Activated B cell treated with CpG ODN at 0.5 μM for 24 hours (primary cell): ENCODE data around the gene SIRT3. TPM values are rescaled to one million over a fixed set of nuclear protein-coding genes. Genes with fewer than 3 reads are reported as not detected.
"Not testable (repeated sequence)": the region's sequence is repeated elsewhere in the genome, so short reads cannot be mapped to it uniquely, and the experiment has no call there.

ENCODE experiments used
- ATAC-seq: fragments of 200-7000 bp; cut with Tn5 transposase; one replicate; pipeline ENCODE4 v1.10.0; 2021; ENCODE audit warnings: low read depth, mild to moderate bottlenecking, moderate library complexity
- CTCF ChIA-PET: fragments of 350-600 bp; sonication (Branson Sonifier 250); formaldehyde crosslinking; loops from one replicate; lab custom pipeline; 2021; ENCODE audit warnings: antibody characterized with exemption; lab: Charles Lee
- POLR2A ChIA-PET: fragments of 350-600 bp; sonication (Branson Sonifier 250); formaldehyde crosslinking; loops from one replicate; lab custom pipeline; 2021; ENCODE audit warnings: antibody characterized with exemption; lab: Charles Lee
- DNase-seq: peaks from one replicate; pipeline ENCODE4 v3.0.0; 2022
- H3K27ac Mint-ChIP-seq: one replicate; pipeline ENCODE4 v1.8.0; 2020; ENCODE audit warnings: mixed read lengths
- H3K27me3 Mint-ChIP-seq: one replicate; pipeline ENCODE4 v1.8.0; 2021; ENCODE audit warnings: mixed read lengths
- H3K36me3 Mint-ChIP-seq: one replicate; pipeline ENCODE4 v1.8.0; 2021; ENCODE audit warnings: low read depth, mixed read lengths
- H3K4me1 Mint-ChIP-seq: one replicate; pipeline ENCODE4 v1.8.0; 2021; ENCODE audit warnings: mixed read lengths
- H3K4me3 Mint-ChIP-seq: one replicate; pipeline ENCODE4 v1.8.0; 2020; ENCODE audit warnings: mild to moderate bottlenecking, mixed read lengths
- H3K9me3 Mint-ChIP-seq: one replicate; pipeline ENCODE4 v1.8.0; 2020; ENCODE audit warnings: mixed read lengths
- intact Hi-C: fragments of 100-400 bp; cut with micrococcal nuclease; formaldehyde crosslinking; loops from one replicate; pipeline ENCODE4 v1.15.1; 2024
- total RNA-seq: library from RNA; stranded (reverse); gene quantifications from 2 replicates; pipeline ENCODE4 v1.2.3, GENCODE V29; 2022
- TF ChIP-seq, protein P1 (sequence below): fragments of 200-600 bp; IDR thresholded peaks from one replicate; pipeline ENCODE4 v1.8.0; 2022; ENCODE audit warnings: antibody characterized with exemption, mild to moderate bottlenecking

Gene SIRT3
- total RNA-seq, 1 donor from 2014 or later, result 21.8 TPM

- POLR2A ChIA-PET, result interaction anchor here (1.0 to 4.2 kb wide), 13 partner anchors 12 to 237 kb away, joined by 3 to 74 read pairs (median 31); partner anchors contain the start of genes BET1L, IFITM2, PGGHG and PSMD13
These were observed 33.2 kb upstream of the SIRT3 start for GRCh38 chr11:269146-269890.

DNA sequence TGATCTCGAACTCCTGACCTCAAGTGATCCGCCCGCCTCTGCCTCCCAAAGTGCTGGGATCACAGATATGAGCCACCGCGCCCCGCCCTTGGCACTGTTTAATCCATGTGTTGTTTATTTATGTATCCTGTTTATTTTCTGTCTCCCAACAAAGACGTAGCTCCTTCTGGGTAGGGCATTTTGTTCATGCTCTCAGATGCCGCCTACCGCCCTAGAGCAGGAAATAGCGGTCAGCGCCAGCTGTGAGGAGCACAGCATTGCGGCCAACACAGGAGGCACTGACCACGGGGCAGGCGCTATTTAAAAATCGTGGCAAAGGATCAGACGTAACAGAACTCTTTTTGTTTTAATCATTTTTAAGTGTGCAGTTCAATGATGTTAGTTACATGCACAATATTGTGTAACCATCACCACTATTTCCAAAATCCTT lies 32.6 kb upstream of the SIRT3 start:
- Mint-ChIP-seq H3K4me1 (peaks cover 40% of the 10 kb centered on the region), H3K4me3 (peak overlapping the region; percentile 90), H3K27ac (peak overlapping the region; percentile 99)
- intact Hi-C loops, result loop anchor here (1.0 to 2.0 kb wide), 7 partner anchors 12 to 88 kb away; partner anchors contain the start of genes BET1L, PGGHG, PSMD13 and RIC8A
- CTCF ChIA-PET, result interaction anchor here (0.6 to 4.2 kb wide), 2 partner anchors 18 to 80 kb away, joined by 3 to 28 read pairs; no protein-coding TSS in a partner anchor
- not testable (repeated sequence) for H3K9me3 Mint-ChIP-seq, DNase-seq, H3K27me3 Mint-ChIP-seq, H3K36me3 Mint-ChIP-seq
- peak; percentile 32 for ATAC-seq
- POLR2A ChIA-PET, result interaction anchor here (1.6 to 4.2 kb wide), 12 partner anchors 11 to 238 kb away, joined by 7 to 74 read pairs (median 33); partner anchors contain the start of genes BET1L, IFITM2, PGGHG and PSMD13

More at GRCh38 chr11:269146-269890, 33.2 kb upstream of the SIRT3 start:
- TF ChIP-seq, protein P1, sequence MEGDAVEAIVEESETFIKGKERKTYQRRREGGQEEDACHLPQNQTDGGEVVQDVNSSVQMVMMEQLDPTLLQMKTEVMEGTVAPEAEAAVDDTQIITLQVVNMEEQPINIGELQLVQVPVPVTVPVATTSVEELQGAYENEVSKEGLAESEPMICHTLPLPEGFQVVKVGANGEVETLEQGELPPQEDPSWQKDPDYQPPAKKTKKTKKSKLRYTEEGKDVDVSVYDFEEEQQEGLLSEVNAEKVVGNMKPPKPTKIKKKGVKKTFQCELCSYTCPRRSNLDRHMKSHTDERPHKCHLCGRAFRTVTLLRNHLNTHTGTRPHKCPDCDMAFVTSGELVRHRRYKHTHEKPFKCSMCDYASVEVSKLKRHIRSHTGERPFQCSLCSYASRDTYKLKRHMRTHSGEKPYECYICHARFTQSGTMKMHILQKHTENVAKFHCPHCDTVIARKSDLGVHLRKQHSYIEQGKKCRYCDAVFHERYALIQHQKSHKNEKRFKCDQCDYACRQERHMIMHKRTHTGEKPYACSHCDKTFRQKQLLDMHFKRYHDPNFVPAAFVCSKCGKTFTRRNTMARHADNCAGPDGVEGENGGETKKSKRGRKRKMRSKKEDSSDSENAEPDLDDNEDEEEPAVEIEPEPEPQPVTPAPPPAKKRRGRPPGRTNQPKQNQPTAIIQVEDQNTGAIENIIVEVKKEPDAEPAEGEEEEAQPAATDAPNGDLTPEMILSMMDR, result no peak
- Mint-ChIP-seq H3K4me1 (peaks cover 40% of the 10 kb centered on the region), H3K27ac (peak overlapping the region; percentile 99), H3K27me3 (no peaks in the 10 kb centered on the region), H3K36me3 (peaks cover 3% of the 10 kb centered on the region), H3K4me3 (peak overlapping the region; percentile 90), H3K9me3 (no peaks in the 10 kb centered on the region)
- CTCF ChIA-PET, result interaction anchor here (4.2 kb wide), 1 partner anchor 18 kb away, joined by 28 read pairs; no protein-coding TSS in a partner anchor
- DNase-seq (peak; percentile 54), ATAC-seq (peak; percentile 71)
- intact Hi-C loops, result loop anchor here (1.0 to 2.0 kb wide), 7 partner anchors 11 to 87 kb away; partner anchors contain the start of genes BET1L, PGGHG, PSMD13 and RIC8A

- ChIA-PET POLR2A (interaction anchor here (0.6 to 4.2 kb wide), 27 partner anchors 10 to 885 kb away, joined by 3 to 74 read pairs (median 7); partner anchors contain the start of genes BET1L, IFITM2, NLRP6 and PGGHG), CTCF (interaction anchor here (1.0 to 4.2 kb wide), 3 partner anchors 10 to 38 kb away, joined by 3 to 28 read pairs (median 3); no protein-coding TSS in a partner anchor)
- ATAC-seq, result peak; percentile 47
- Mint-ChIP-seq H3K27ac (peak overlapping the region; percentile 99), H3K4me3 (peak overlapping the region; percentile 90), H3K36me3 (peaks cover 3% of the 10 kb centered on the region), H3K9me3 (no peaks in the 10 kb centered on the region), H3K4me1 (peaks cover 40% of the 10 kb centered on the region), H3K27me3 (no peaks in the 10 kb centered on the region)
- intact Hi-C loops, result loop anchor here (2.0 kb wide), 1 partner anchor 269 kb away; the partner anchor contains the start of gene LRRC56
- TF ChIP-seq, protein P1, result no peak
- DNase-seq, result peak; percentile 58
These were observed 31.4 kb upstream of the SIRT3 start for GRCh38 chr11:267491-267994.

GRCh38 chr11:266676-267439 lies 30.7 kb upstream of the SIRT3 start:
- DNase-seq, result no peak
- Mint-ChIP-seq H3K27me3 (no peaks in the 10 kb centered on the region), H3K4me1 (peaks cover 43% of the 10 kb centered on the region), H3K9me3 (peaks cover 2% of the 10 kb centered on the region), H3K4me3 (peak overlapping the region; percentile 68), H3K27ac (peak overlapping the region; percentile 74), H3K36me3 (peaks cover 3% of the 10 kb centered on the region)
- POLR2A ChIA-PET, result interaction anchor here (0.7 to 4.2 kb wide), 25 partner anchors 10 to 886 kb away, joined by 3 to 74 read pairs (median 7); partner anchors contain the start of genes BET1L, IFITM2, NLRP6 and PGGHG
- TF ChIP-seq, protein P1, result no peak
- ATAC-seq, result no peak
- CTCF ChIA-PET, result interaction anchor here (1.1 to 4.2 kb wide), 2 partner anchors 16 to 39 kb away, joined by 3 to 28 read pairs; no protein-coding TSS in a partner anchor
- intact Hi-C loops, result loop anchor here (2.0 kb wide), 1 partner anchor 270 kb away; the partner anchor contains the start of gene LRRC56

GRCh38 chr11:261624-262023 lies 25.5 kb upstream of the SIRT3 start:
- CTCF ChIA-PET, result interaction anchor here (0.9 to 1.2 kb wide), 2 partner anchors 10 to 12 kb away, joined by 3 to 11 read pairs; no protein-coding TSS in a partner anchor
- Mint-ChIP-seq H3K9me3 (peaks cover 5% of the 10 kb centered on the region), H3K27ac (no peak overlapping the region), H3K4me3 (no peak overlapping the region), H3K27me3 (no peaks in the 10 kb centered on the region), H3K4me1 (peaks cover 34% of the 10 kb centered on the region), H3K36me3 (no peaks in the 10 kb centered on the region)
- ATAC-seq, result no peak
- no peak for DNase-seq
- intact Hi-C loops, result no loop called here
- TF ChIP-seq, protein P1, result no peak
- POLR2A ChIA-PET, result no interaction called here
